ENCODE measurements around the gene IRGC. TPM values are rescaled to one million over a fixed set of nuclear protein-coding genes. Genes with fewer than 3 reads are reported as not detected.

The IRGC gene
- total RNA-seq, 2 experiments from 2014 or later: not detected

GRCh38 chr19:43668406-43669109 lies 47.3 kb upstream of the IRGC start:
- DNase-seq (peak; percentile 87 to 99 (median 96)), ATAC-seq (ENCODE audit: poor library complexity) (peak; percentile 80)
- TF ChIP-seq CTCF (IDR thresholded peaks at IDR 0.05): no peak
- Mint-ChIP-seq H3K9me3 (no peaks in the 10 kb centered on the region), H3K27ac (peak overlapping the region; percentile 61), H3K36me3 (ENCODE audit: low read depth) (peaks cover 4% of the 10 kb centered on the region), H3K27me3 (no peaks in the 10 kb centered on the region), H3K4me1 (ENCODE audit: low read depth) (peaks cover 52% of the 10 kb centered on the region), H3K4me3 (peak overlapping the region; percentile 87)
- peaks cover 54% of the 10 kb centered on the region for H3K4me1 ChIP-seq (ENCODE audit: insufficient read depth, low read length)
- intact Hi-C loops (cut with DNase I, micrococcal nuclease): loop anchor here (1.0 to 10.0 kb wide), 5 partner anchors 30 to 206 kb away; partner anchors contain the start of genes CADM4 (in 1 of the 2), IRGQ (in 1 of the 2), SRRM5 (in 1 of the 2) and ZNF428 (in 1 of the 2)
- peaks cover 10% of the 10 kb centered on the region for H3K36me3 ChIP-seq (ENCODE audit: insufficient read depth, low read length)
- peak overlapping the region; percentile 68 for H3K4me3 ChIP-seq (ENCODE audit: low read length)
- POLR2A ChIA-PET: interaction anchor here (0.5 to 2.7 kb wide), 29 partner anchors 9 to 1594 kb away, joined by 3 to 18 read pairs (median 5); partner anchors contain the start of genes IRGQ, KCNN4, PHLDB3 and SMG9
- H3K27me3 ChIP-seq (ENCODE audit: control insufficient read depth in 1 of 2, insufficient read depth in 2 of 2, low read length in 2 of 2): no peaks in the 10 kb centered on the region
- H3K9me3 ChIP-seq (ENCODE audit: control insufficient read depth in 1 of 2, insufficient read depth in 1 of 2, low read length in 2 of 2): no peaks in the 10 kb centered on the region
- peak overlapping the region in 1 of 2 donors; percentile 37 for H3K27ac ChIP-seq (ENCODE audit: low read depth in 1 of 2, low read length in 2 of 2)
- CTCF ChIA-PET: interaction anchor here (0.7 to 1.5 kb wide), 9 partner anchors 47 to 233 kb away, joined by 3 to 7 read pairs (median 3); no protein-coding TSS in a partner anchor

- Mint-ChIP-seq H3K27ac (no peak overlapping the region), H3K27me3 (no peaks in the 10 kb centered on the region), H3K4me3 (no peak overlapping the region), H3K9me3 (no peaks in the 10 kb centered on the region), H3K36me3 (ENCODE audit: low read depth) (peaks cover 4% of the 10 kb centered on the region), H3K4me1 (ENCODE audit: low read depth) (peaks cover 31% of the 10 kb centered on the region)
- intact Hi-C loops (cut with DNase I, micrococcal nuclease): loop anchor here in 1 of 2 experiments (5.0 to 10.0 kb wide), 2 partner anchors 70 to 113 kb away; partner anchors contain the start of gene KCNN4
- ChIA-PET CTCF (no interaction called here), POLR2A (no interaction called here)
- DNase-seq: no peak
- TF ChIP-seq CTCF (IDR thresholded peaks at IDR 0.05): no peak
- no peak overlapping the region for H3K27ac ChIP-seq (ENCODE audit: low read depth in 1 of 2, low read length in 2 of 2)
- H3K4me3 ChIP-seq (ENCODE audit: low read length): no peak overlapping the region
- ATAC-seq (ENCODE audit: poor library complexity): no peak
- H3K9me3 ChIP-seq (ENCODE audit: control insufficient read depth in 1 of 2, insufficient read depth in 1 of 2, low read length in 2 of 2): no peaks in the 10 kb centered on the region
- H3K27me3 ChIP-seq (ENCODE audit: control insufficient read depth in 1 of 2, insufficient read depth in 2 of 2, low read length in 2 of 2): no peaks in the 10 kb centered on the region
- H3K4me1 ChIP-seq (ENCODE audit: insufficient read depth, low read length): peaks cover 36% of the 10 kb centered on the region
- H3K36me3 ChIP-seq (ENCODE audit: insufficient read depth, low read length): peaks cover under 1% of the 10 kb centered on the region
These were observed 43.7 kb upstream of the IRGC start for GRCh38 chr19:43672061-43672679.

- H3K27ac Mint-ChIP-seq: no peak overlapping the region
- H3K36me3 Mint-ChIP-seq (ENCODE audit: low read depth): no peaks in the 10 kb centered on the region
- no peaks in the 10 kb centered on the region for H3K27me3 ChIP-seq (ENCODE audit: control insufficient read depth in 1 of 2, insufficient read depth in 2 of 2, low read length in 2 of 2)
- no peaks in the 10 kb centered on the region for H3K36me3 ChIP-seq (ENCODE audit: insufficient read depth, low read length)
- H3K9me3 ChIP-seq (ENCODE audit: control insufficient read depth in 1 of 2, insufficient read depth in 1 of 2, low read length in 2 of 2): no peaks in the 10 kb centered on the region
- peaks cover 23% of the 10 kb centered on the region for H3K4me1 ChIP-seq (ENCODE audit: insufficient read depth, low read length)
- no peaks in the 10 kb centered on the region for H3K9me3 Mint-ChIP-seq
- POLR2A ChIA-PET: interaction anchor here (1.1 kb wide), 1 partner anchor 27 kb away, joined by 3 read pairs; no protein-coding TSS in a partner anchor
- DNase-seq (no peak), ATAC-seq (ENCODE audit: poor library complexity) (no peak)
- no peak overlapping the region for H3K4me3 Mint-ChIP-seq
- no peak overlapping the region for H3K4me3 ChIP-seq (ENCODE audit: low read length)
- peaks cover 16% of the 10 kb centered on the region for H3K4me1 Mint-ChIP-seq (ENCODE audit: low read depth)
- no peak overlapping the region for H3K27ac ChIP-seq (ENCODE audit: low read depth in 1 of 2, low read length in 2 of 2)
- TF ChIP-seq CTCF (IDR thresholded peaks at IDR 0.05): no peak
- intact Hi-C loops (cut with DNase I, micrococcal nuclease): loop anchor here in 1 of 2 experiments (5.0 to 10.0 kb wide), 2 partner anchors 69 to 111 kb away; partner anchors contain the start of gene KCNN4
- no peaks in the 10 kb centered on the region for H3K27me3 Mint-ChIP-seq
- CTCF ChIA-PET: interaction anchor here (1.2 kb wide), 1 partner anchor 72 kb away, joined by 5 read pairs; no protein-coding TSS in a partner anchor
These were observed 42.2 kb upstream of the IRGC start for GRCh38 chr19:43673637-43674036.
